HepG2 (cell line): ENCODE measurements around the gene ZFPM1.

ENCODE experiments used
- CTCF ChIP-seq: sonication (generic); formaldehyde crosslinking; IDR thresholded peaks from 2 replicates; pipeline ENCODE4 v1.5.0; 2020; ENCODE audit warnings: mild to moderate bottlenecking, missing genetic modification reagents, moderate library complexity
- EP300 ChIP-seq, 3 experiments: sonication (generic) in 1 of 3; formaldehyde crosslinking in 1 of 3; IDR thresholded peaks; 2 replicates each; pipeline versions ENCODE4 v1.5.1 to v1.6.1; 2011 to 2020; ENCODE audit warnings: low read depth in 2 of 3, low read length in 2 of 3, borderline replicate concordance in 1 of 3, improper control_type of control experiment in 1 of 3, mild to moderate bottlenecking in 1 of 3, missing genetic modification reagents in 1 of 3, moderate library complexity in 1 of 3
- MEIS1 ChIP-seq: sonication (generic); formaldehyde crosslinking; IDR thresholded peaks from 2 replicates; pipeline ENCODE4 v1.9.0; 2021; ENCODE audit warnings: mild to moderate bottlenecking, missing genetic modification reagents, moderate library complexity, borderline replicate concordance
- MXD1 ChIP-seq: sonication (generic); formaldehyde crosslinking; IDR thresholded peaks from 2 replicates; pipeline ENCODE4 v1.4.0; 2020; ENCODE audit warnings: mild to moderate bottlenecking, missing genetic modification reagents
- POLR2A ChIP-seq, 2 experiments: IDR thresholded peaks; 2 replicates each; pipeline ENCODE4 v1.6.1; 2011; ENCODE audit warnings: low read depth in 2 of 2, low read length in 2 of 2, mild to moderate bottlenecking in 1 of 2, moderate library complexity in 1 of 2; ENCODE audit not compliant: insufficient read depth in 1 of 2
- RAD21 ChIP-seq: fragments of 450-650 bp; formaldehyde crosslinking; IDR thresholded peaks from 2 replicates; pipeline ENCODE4 v1.5.0; 2020; ENCODE audit warnings: mild to moderate bottlenecking
- RBFOX2 ChIP-seq: fragments of 200-400 bp; formaldehyde crosslinking; IDR thresholded peaks from 2 replicates; pipeline ENCODE4 v1.6.1; 2017; ENCODE audit warnings: low read depth, mild to moderate bottlenecking, low read length
- RFXANK ChIP-seq: IDR thresholded peaks from 2 replicates; pipeline ENCODE4 v1.6.1; 2016
- RNF2 ChIP-seq: fragments of 450-650 bp; conservative IDR thresholded peaks from 2 replicates; pipeline ENCODE4 v1.6.1; 2016; ENCODE audit warnings: low read depth
- SMC3 ChIP-seq: IDR thresholded peaks from 2 replicates; pipeline ENCODE4 v1.6.1; 2011; ENCODE audit warnings: low read length, improper control_type of control experiment
- TF ChIP-seq, protein P1 (sequence below): sonication (generic); formaldehyde crosslinking; IDR thresholded peaks from 2 replicates; pipeline ENCODE4 v1.4.0; 2020; ENCODE audit warnings: missing genetic modification reagents

GRCh38 chr16:88566158-88566557 is 113.1 kb downstream of the ZFPM1 start:
- TF ChIP-seq SMC3 (no peak), RFXANK (CRISPR knock-in tag) (no peak), RAD21 (no peak), MEIS1 (no peak), POLR2A (IDR thresholded peaks at IDR 0.05; ENCODE audit: insufficient read depth in 1 of 2, low read depth in 2 of 2, low read length in 2 of 2) (no peak), MXD1 (CRISPR knock-in tag) (no peak), CTCF (CRISPR knock-in tag) (no peak), RBFOX2 (no peak), EP300 (IDR thresholded peaks at IDR 0.05; ENCODE audit: low read depth in 2 of 2, low read length in 2 of 2) (no peak), EP300 (CRISPR knock-in tag; IDR thresholded peaks at IDR 0.05; ENCODE audit: borderline replicate concordance) (no peak), RNF2 (no peak)
- TF ChIP-seq, protein P1, sequence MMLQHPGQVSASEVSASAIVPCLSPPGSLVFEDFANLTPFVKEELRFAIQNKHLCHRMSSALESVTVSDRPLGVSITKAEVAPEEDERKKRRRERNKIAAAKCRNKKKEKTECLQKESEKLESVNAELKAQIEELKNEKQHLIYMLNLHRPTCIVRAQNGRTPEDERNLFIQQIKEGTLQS, result no peak
